ENCODE data around the gene CDKAL1. TPM values are rescaled to one million over a fixed set of nuclear protein-coding genes. Genes with fewer than 3 reads are reported as not detected.

CDKAL1 gene
- total and polyA plus RNA-seq, 2 donors from 2014 or later = 4.6 to 20.2 TPM

DNA sequence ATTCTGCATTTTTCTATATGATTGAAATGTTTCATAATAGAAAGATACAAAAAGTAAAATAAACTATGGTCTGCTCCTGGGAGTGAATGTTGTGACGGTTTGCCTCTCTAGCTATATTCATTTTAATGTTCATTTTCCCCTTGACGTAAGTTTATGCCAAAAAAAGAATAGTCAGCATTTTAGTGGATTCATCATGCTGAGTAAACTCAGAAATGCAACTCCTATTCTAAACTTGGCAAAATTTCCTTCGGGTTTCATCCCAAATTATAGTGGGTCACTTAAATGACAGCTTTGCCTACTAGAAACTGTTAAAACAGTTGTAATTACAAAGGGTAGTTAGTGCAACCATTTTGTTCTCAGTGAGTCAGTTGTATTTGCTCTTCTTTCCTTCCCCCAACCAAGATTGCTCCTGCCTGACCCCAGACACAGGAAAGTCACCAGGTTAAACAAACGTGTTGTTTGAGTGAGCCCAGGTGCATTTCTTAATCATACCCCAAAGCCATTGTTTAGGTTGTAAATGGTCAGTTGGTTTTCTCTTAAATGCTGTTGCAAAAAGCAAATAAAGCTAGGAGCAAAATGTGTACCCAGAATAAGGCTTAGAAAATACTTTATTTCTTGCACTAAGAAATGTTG, 577.0 kb downstream of the CDKAL1 start:
- no peaks in the 10 kb centered on the region for H3K27me3 ChIP-seq (ENCODE audit: control insufficient read depth, insufficient read depth, low read length)
- no peak overlapping the region for H3K9ac ChIP-seq (ENCODE audit: low read length in 3 of 3)
- no peak for TF ChIP-seq CTCF (IDR thresholded peaks at IDR 0.05; ENCODE audit: borderline replicate concordance, extremely low read depth, insufficient read depth)
- H3K4me3 ChIP-seq (ENCODE audit: low read length in 3 of 3) = no peak overlapping the region
- peaks cover 0 to 3% (median 0%) of the 10 kb centered on the region in 3 donors for H3K4me1 ChIP-seq (ENCODE audit: control insufficient read depth in 2 of 3, insufficient read depth in 2 of 3, low read depth in 1 of 3, low read length in 3 of 3)
- intact Hi-C loops (cut with DNase I) = no loop called here
- H3K36me3 ChIP-seq (ENCODE audit: control insufficient read depth in 2 of 3, insufficient read depth in 3 of 3, low read length in 3 of 3) = no peaks in the 10 kb centered on the region
- H3K9me3 ChIP-seq (ENCODE audit: control insufficient read depth in 2 of 3, insufficient read depth in 1 of 3, low read length in 3 of 3) = no peaks in the 10 kb centered on the region
- no peak for FAIRE-seq
- DNase-seq = no peak
- H3K27ac ChIP-seq (ENCODE audit: low read depth in 2 of 2, low read length in 2 of 2) = no peak overlapping the region

GRCh38 chr6:21115111-21115510, 580.9 kb downstream of the CDKAL1 start:
- DNase-seq (no peak), FAIRE-seq (no peak)
- Histone ChIP-seq H3K36me3 (ENCODE audit: control insufficient read depth in 2 of 3, insufficient read depth in 3 of 3, low read length in 3 of 3) (no peaks in the 10 kb centered on the region), H3K9me3 (ENCODE audit: control insufficient read depth in 2 of 3, insufficient read depth in 1 of 3, low read length in 3 of 3) (no peaks in the 10 kb centered on the region), H3K9ac (ENCODE audit: low read length in 3 of 3) (no peak overlapping the region), H3K27me3 (ENCODE audit: control insufficient read depth, insufficient read depth, low read length) (no peaks in the 10 kb centered on the region), H3K27ac (ENCODE audit: low read depth in 2 of 2, low read length in 2 of 2) (no peak overlapping the region), H3K4me3 (ENCODE audit: low read length in 3 of 3) (no peak overlapping the region), H3K4me1 (ENCODE audit: control insufficient read depth in 2 of 3, insufficient read depth in 2 of 3, low read depth in 1 of 3, low read length in 3 of 3) (no peaks in the 10 kb centered on the region)
- TF ChIP-seq CTCF (IDR thresholded peaks at IDR 0.05; ENCODE audit: borderline replicate concordance, extremely low read depth, insufficient read depth) = no peak
- intact Hi-C loops (cut with DNase I) = no loop called here

DNA sequence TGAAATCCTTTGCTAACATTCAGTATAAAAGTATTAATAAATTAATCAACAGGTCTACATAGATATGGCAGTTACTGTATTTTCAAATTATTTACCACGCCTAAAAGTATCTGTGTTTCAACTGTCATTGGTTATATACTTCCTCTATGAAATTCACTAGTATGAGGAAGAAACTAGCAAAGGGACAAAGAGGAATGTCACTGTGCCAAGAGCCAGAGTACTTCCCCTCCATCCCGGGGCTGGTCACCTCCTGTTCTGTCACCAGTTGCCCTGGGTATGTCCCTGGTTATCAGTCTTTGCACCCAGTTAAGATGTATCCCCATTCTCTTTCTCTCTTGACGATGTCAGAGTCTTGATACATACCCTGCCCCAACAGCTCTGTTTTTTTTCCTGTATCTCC, 582.5 kb downstream of the CDKAL1 start:
- Histone ChIP-seq H3K4me3 (ENCODE audit: low read length in 3 of 3) (no peak overlapping the region), H3K36me3 (ENCODE audit: control insufficient read depth in 2 of 3, insufficient read depth in 3 of 3, low read length in 3 of 3) (no peaks in the 10 kb centered on the region), H3K27ac (ENCODE audit: low read depth in 2 of 2, low read length in 2 of 2) (no peak overlapping the region), H3K4me1 (ENCODE audit: control insufficient read depth in 2 of 3, insufficient read depth in 2 of 3, low read depth in 1 of 3, low read length in 3 of 3) (no peaks in the 10 kb centered on the region), H3K9me3 (ENCODE audit: control insufficient read depth in 2 of 3, insufficient read depth in 1 of 3, low read length in 3 of 3) (no peaks in the 10 kb centered on the region), H3K9ac (ENCODE audit: low read length in 3 of 3) (no peak overlapping the region), H3K27me3 (ENCODE audit: control insufficient read depth, insufficient read depth, low read length) (no peaks in the 10 kb centered on the region)
- FAIRE-seq = no peak
- no peak for DNase-seq
- TF ChIP-seq CTCF (IDR thresholded peaks at IDR 0.05; ENCODE audit: borderline replicate concordance, extremely low read depth, insufficient read depth) = no peak
- intact Hi-C loops (cut with DNase I) = no loop called here

Data from kidney (tissue), 14 donors.